Motor neuron (in vitro differentiated cells): ENCODE measurements around the gene CNTLN. TPM values are rescaled to one million over a fixed set of nuclear protein-coding genes. Genes with fewer than 3 reads are reported as not detected.
"Not testable (repeated sequence)": the region's sequence is repeated elsewhere in the genome, so short reads cannot be mapped to it uniquely, and the experiment has no call there.

Experiments
- ATAC-seq, 8 experiments: fragments of 200-7000 bp; cut with Tn5 transposase; replicated peaks in 6 of 8; 2 replicates each; pipeline ENCODE4 v1.8.0; 2021; ENCODE audit warnings: mild to moderate bottlenecking in 8 of 8, moderate library complexity in 8 of 8
- H3K27ac ChIP-seq, 2 donors: fragments of 250-450 bp; sonication (Bioruptor Pico); 2 replicates each; pipeline ENCODE4 v1.9.0; 2021; ENCODE audit warnings: antibody characterized with exemption in 2 of 2, mild to moderate bottlenecking in 2 of 2, moderate library complexity in 1 of 2
- H3K4me1 ChIP-seq, 2 donors: fragments of 250-450 bp; sonication (Bioruptor Pico); replicated peaks in 1 of 2; 2 replicates each; pipeline ENCODE4 v1.6.1; 2021; ENCODE audit warnings: antibody characterized with exemption in 2 of 2, mild to moderate bottlenecking in 2 of 2, moderate library complexity in 1 of 2
- H3K4me3 ChIP-seq, 5 donors: fragments of 250-450 bp; sonication (Bioruptor Pico); 2 replicates each; pipeline ENCODE4 v1.9.0; 2021; ENCODE audit warnings: antibody characterized with exemption in 5 of 5, mild to moderate bottlenecking in 5 of 5, moderate library complexity in 4 of 5
- WGBS, 10 experiments: fragments of 450-650 bp; shearing (Covaris generic); methylation state at CpG; one replicate each; pipeline ENCODE4 v1.0.0; 2022; 5-methylcytosine and 5-hydroxymethylcytosine counted together
- in situ Hi-C, 9 experiments: fragments of 400-800 bp; cut with MboI; loops; one replicate each; pipeline ENCODE4 v1.15.0; 2021; ENCODE audit warnings: low sequenced_read_pairs in 9 of 9, low pct_unique_long_range_greater_than_20kb in 2 of 9; ENCODE audit not compliant: unreplicated experiment in 9 of 9
- total RNA-seq, 8 experiments: library from RNA; unstranded; fragments of 300-600 nt; gene quantifications; 2 replicates each; pipeline versions ENCODE4 v1.2.3 to v1.2.4, GENCODE V29; 2022

The CNTLN gene
- total RNA-seq, 8 experiments from 2014 or later = 6.3 to 19.0 (median 9.3) TPM

DNA sequence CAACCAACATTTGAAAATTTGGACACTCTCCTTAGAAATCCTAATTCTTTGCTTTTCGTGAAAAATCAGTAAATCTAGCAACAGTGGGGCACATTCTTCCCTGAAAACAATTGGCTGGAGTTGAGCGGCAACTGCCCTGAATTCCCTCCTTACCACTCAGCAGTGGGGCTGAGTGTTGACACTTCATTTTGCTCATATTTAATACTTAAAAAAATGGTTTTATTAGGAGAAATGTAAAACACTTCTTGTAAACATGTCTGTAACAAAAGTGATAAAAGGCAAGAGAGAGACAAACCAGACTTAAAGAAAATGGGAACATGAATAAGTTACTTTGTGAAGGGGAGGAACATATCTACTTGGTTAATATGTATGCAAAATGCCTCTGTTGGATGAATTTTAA, 193.5 kb downstream of the CNTLN start:
- Histone ChIP-seq H3K4me3 (no peak overlapping the region), H3K4me1 (peaks cover 0 to 2% of the 10 kb centered on the region in 2 donors), H3K27ac (no peak overlapping the region)
- in situ Hi-C loops = no loop called here
- no peak for ATAC-seq
- 86 to 100% (median 96%) methylated on average over 1 to 2 of the region's 2 CpGs; no CpG with 5 or more reads in 2 of the 10 experiments for WGBS, 10 experiments

DNA sequence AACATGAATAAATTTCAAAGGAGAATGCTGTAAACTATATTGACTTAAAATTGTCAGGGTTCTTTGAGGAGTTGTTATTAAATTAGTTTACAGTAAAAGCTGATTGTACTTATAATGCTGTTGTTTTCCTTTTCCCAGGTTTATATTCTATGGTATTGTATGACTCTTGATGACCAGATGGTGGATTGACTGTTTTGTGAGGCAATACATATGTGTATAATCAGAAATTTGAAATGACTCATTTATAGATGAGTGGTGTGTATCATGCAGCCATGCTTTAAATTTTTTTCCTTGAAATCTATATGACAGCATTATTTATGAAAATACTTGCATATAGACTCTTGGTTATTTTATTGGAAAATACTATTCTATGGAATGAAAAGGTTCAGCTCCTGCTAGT, 195.3 kb downstream of the CNTLN start:
- no peaks in the 10 kb centered on the region for H3K4me1 ChIP-seq
- H3K27ac ChIP-seq = no peak overlapping the region
- in situ Hi-C loops = no loop called here
- no peak for ATAC-seq
- H3K4me3 ChIP-seq = no peak overlapping the region

DNA sequence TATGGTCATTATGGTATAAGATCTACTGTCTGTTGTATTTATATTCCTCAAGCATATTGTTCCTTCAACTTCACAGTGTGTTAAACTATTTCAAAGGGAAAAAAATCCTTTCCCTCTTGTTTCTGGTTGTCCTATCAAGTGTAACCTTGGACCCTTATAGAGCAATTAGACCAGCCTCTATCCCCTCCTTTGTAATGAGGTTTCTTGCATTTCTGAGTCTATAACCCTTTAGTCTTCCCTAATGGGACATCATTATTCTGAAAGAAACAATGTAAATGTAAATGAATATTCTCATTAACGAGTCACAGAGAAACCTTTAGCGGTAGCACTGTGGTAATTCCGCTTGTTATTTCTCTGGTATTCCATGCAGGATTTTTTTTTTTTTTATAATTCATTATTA, 197.3 kb downstream of the CNTLN start:
- H3K4me1 ChIP-seq = no peaks in the 10 kb centered on the region
- no peak for ATAC-seq
- 62 to 100% (median 76%) methylated on average over 2 to 3 of the region's 3 CpGs; no CpG with 5 or more reads in 1 of the 10 experiments for WGBS, 10 experiments
- H3K4me3 ChIP-seq = no peak overlapping the region
- in situ Hi-C loops = no loop called here
- H3K27ac ChIP-seq = no peak overlapping the region

DNA sequence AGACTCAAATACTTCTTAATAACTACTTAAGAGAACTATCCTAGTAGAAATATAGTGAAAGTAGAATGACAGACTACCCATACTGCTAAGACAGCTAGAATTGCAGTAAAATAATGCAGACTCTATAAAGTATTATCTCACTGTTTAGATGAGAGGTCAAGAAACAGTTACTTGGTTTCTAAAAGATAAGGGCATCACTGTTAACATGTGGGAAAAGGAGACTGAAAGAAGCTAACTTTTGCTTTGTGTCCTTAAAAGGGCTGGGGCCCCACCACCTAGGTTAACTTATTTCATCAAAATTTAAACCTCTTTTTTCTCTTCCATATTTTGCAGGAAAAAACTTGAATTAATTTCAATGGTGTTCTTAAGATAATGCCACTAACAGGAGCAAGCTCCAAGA, 204.3 kb downstream of the CNTLN start:
- H3K27ac ChIP-seq = no peak overlapping the region
- ATAC-seq = no peak
- H3K4me1 ChIP-seq = no peaks in the 10 kb centered on the region
- in situ Hi-C loops = no loop called here
- no peak overlapping the region for H3K4me3 ChIP-seq

DNA sequence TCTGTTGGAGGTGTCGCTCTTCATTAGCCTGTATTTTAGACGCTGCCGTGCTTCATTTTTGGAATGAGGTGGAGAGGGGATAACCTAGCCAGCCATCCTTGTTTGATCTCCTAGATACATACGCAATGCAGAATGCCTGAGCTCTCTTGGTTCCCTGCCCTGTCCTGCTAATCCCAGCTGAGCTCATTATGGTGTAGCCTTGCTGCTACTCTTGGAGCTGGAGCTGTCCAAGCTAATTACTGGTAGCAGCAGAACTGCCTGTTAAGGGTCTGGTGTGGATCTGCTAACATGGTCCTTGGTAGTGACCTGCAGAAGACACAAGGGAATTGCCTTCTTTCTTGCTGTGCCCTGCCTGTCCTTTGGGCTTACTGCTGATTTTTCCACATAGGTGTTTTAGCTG, 207.9 kb downstream of the CNTLN start:
- in situ Hi-C loops = no loop called here
- 76 to 100% (median 96%) methylated on average over 2 to 4 of the region's 4 CpGs; no CpG with 5 or more reads in 2 of the 10 experiments for WGBS, 10 experiments
- no peaks in the 10 kb centered on the region for H3K4me1 ChIP-seq
- no peak overlapping the region for H3K27ac ChIP-seq
- no peak for ATAC-seq
- H3K4me3 ChIP-seq = no peak overlapping the region

DNA sequence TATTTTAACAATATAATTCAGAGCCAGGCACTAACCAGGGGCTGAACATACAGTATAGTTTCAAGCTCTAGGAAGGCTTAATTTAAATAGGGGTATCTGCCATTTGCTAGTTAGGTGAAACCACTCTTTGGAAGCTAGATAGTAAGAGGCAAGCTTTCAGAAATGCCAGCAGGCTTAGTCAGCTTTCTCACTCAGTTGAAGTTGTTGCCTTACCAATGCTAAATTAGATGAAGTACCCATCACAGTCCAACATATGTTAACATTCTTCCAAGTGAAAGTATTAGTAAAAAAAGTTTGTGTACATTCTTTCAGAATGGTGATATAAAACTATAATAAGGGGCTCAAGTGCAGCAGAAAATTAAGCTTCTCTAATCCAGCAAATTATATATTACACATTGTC, 215.0 kb downstream of the CNTLN start:
- no peak overlapping the region for H3K27ac ChIP-seq
- no peak for ATAC-seq
- no peaks in the 10 kb centered on the region for H3K4me1 ChIP-seq
- H3K4me3 ChIP-seq = no peak overlapping the region
- in situ Hi-C loops = no loop called here

DNA sequence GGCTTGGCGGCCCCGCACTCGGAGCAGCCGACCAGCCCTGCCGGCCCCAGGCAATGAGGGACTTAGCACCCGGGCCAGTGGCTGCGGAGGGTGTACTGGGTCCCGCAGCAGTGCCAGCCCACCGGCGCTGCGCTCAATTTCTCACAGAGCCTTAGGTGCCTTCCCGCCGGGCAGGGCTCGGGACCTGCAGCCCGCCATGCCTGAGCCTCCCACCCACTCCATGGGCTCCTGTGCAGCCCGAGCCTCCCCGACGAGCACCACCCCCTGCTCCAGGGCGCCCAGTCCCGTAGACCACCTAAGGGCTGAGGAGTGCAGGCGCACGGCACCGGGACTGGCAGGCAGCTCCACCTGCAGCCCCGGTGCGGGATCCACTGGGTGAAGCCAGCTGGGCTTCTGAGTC, 219.2 kb downstream of the CNTLN start:
- ATAC-seq, H3K4me3 ChIP-seq, in situ Hi-C loops, H3K27ac ChIP-seq, H3K4me1 ChIP-seq: not testable (repeated sequence)
- WGBS, 10 experiments = 100% methylated on average over 12 of the region's 25 CpGs; no CpG with 5 or more reads in 9 of the 10 experiments

DNA sequence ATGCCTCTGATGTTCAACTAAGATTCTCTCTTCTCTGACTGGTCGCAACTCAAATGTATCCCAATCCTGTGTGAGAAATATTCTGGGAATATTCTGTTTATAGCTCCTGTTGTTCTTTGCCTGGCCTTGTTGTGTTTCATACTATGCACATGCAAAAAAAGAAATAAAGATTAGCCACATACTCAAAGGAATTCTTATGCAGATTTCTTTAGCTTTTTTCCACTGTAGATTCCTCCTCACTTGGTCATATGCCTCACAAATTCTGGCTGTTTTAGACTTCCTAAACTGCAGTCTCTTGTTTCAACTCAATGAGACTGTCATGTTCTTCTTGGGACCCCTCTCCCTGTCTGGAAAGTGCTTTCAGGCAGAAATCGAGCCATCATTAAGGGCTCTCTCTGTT, 226.5 kb downstream of the CNTLN start:
- no peak overlapping the region for H3K4me3 ChIP-seq
- no peaks in the 10 kb centered on the region for H3K4me1 ChIP-seq
- in situ Hi-C loops = no loop called here
- H3K27ac ChIP-seq = no peak overlapping the region
- peak in 5 of 8 experiments; percentile 32 to 85 (median 72) for ATAC-seq
- WGBS, 10 experiments = 60 to 100% (median 70%) methylated on average over 1 to 2 of the region's 2 CpGs; no CpG with 5 or more reads in 3 of the 10 experiments

DNA sequence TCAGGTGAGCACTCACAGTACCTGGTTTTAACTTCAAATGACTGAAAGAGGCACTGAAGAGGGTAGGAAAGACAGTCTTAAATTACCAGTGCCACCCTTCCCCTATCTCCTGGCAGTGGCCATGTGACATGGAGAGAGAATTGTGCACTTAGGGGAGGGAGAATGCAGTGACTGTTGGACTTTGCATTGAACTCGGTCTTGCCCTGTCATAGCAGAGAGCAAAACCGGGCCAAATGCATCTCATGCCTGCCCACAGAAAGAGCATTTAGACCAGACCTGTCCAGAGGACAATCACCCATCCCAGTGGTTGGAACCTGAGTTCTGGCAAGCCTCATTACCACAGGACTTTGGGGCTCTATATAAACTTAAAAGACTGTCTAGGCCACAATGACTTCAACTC, 232.2 kb downstream of the CNTLN start:
- no peak for ATAC-seq
- in situ Hi-C loops = no loop called here
- Histone ChIP-seq H3K4me3 (no peak overlapping the region), H3K27ac (no peak overlapping the region), H3K4me1 (no peaks in the 10 kb centered on the region)
- WGBS, 10 experiments = 60 to 100% (median 98%) methylated on average over 1 to 2 of the region's 2 CpGs; no CpG with 5 or more reads in 4 of the 10 experiments

DNA sequence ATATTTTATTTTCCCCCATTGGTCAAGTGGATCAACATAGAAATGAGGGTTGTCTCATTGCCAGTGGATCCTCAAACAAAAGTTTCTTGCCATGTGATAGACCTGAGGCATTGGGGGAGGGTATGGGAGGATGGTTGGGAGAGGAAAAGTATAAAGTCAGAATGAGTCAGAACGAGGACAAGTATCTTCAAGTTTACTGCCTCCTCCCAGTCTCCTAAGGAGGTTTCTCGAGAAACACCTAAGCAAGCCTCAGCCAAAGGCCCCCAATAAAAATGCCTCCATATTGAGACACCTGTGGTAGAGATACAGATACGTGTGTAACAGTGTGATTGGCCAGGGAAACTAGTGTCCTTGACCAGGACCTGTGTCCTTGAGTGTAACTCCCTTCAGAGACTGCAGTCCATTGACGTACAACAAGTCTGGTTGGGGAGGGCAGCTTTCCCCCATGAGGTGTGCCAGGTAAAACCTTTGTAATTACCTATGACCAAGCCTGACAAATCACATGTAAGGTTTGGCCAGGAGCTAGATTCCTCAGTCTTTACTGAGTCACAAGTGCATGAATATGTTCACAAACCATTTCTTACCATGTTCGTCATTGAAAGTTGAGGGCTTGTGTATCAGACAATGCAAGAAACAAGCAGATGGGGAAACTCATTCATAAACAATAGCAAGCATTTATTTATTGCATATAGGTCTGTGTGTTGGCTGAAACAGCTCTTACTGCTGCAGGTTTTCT, 245.5 kb downstream of the CNTLN start:
- no peak overlapping the region for H3K4me3 ChIP-seq
- no peak for ATAC-seq
- 67 to 100% (median 90%) methylated on average over 1 to 4 of the region's 5 CpGs; no CpG with 5 or more reads in 1 of the 10 experiments for WGBS, 10 experiments
- in situ Hi-C loops = no loop called here
- H3K27ac ChIP-seq = no peak overlapping the region
- no peaks in the 10 kb centered on the region for H3K4me1 ChIP-seq

DNA sequence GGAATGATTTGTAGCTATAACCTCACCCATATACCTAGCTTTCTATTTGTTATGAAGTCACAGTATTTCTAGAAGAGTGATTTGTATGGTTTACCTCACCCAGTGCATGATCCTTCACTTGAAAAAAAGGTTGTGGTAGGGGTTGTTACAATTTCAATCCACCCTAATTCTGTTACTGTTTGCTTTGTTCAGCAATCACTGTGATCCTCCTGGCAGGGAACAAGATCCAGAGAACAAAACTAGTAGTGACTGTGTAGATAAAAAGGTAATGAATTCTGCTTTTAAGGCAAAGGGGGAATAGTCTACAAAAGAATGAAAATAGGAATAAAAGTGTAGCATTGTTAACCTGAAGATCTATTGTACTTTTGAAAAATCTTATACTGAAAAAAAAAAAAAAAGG, 252.7 kb downstream of the CNTLN start:
- Histone ChIP-seq H3K27ac (no peak overlapping the region), H3K4me3 (no peak overlapping the region), H3K4me1 (peaks cover 0 to 5% of the 10 kb centered on the region in 2 donors)
- in situ Hi-C loops = no loop called here
- peak in 1 of 8 experiments; percentile 18 for ATAC-seq

DNA sequence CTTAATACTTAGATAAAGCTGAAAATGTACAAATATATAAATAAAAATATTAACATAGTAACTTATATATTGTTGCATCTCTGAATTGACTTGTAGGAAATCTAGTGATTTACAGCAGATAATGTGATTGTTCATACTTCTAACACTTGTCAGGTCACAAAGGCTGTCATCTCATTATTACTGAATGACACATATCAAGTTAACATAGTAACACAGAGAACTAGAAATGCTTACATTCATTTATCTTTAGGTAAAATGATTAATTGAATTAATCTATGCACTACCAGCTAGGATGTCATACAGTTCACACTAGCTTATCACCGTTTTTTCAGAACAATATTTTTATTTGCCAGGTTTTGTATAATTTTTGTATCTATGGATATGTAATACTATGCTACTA, 254.2 kb downstream of the CNTLN start:
- ATAC-seq = no peak
- no peak overlapping the region for H3K27ac ChIP-seq
- in situ Hi-C loops = no loop called here

DNA sequence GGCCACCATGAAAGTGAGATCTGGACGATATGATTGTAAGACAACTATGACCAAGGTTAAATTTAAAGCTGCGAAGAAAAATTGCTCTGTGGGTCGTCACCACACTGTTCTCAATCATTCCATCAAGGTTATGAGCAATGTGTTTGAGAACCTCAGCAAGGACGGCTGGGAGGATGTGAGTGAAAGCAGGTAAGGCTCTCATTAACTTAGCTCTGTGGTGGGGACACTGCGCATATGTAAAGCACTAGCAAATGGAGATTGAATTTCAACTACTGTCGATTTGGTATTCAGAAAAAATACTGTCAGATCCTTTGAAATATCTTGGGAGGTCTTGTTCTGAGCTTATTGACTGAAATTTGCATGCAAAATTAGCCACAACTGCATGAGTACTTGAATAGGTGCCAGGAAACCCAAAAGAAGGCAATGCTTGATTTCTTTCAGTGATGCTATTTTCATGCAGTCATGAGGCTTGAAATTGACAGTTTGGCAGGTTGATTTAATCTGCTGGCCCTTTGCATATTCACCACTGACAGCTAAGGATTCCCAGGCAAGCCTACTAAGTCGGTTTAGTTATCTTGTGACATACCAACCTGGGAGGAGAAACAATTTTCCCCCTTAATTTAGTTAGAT, 260.2 kb downstream of the CNTLN start:
- H3K4me1 ChIP-seq = peaks cover 0 to 18% of the 10 kb centered on the region in 2 donors

More for the DNA sequence above, 254.2 kb downstream of the CNTLN start:
- H3K4me1 ChIP-seq = peaks cover 0 to 5% of the 10 kb centered on the region in 2 donors
- 0 to 33% methylated on average over 1 of the region's 1 CpG; no CpG with 5 or more reads in 8 of the 10 experiments for WGBS, 10 experiments
- no peak overlapping the region for H3K4me3 ChIP-seq

More for the DNA sequence above, 260.2 kb downstream of the CNTLN start:
- Histone ChIP-seq H3K27ac (no peak overlapping the region), H3K4me3 (no peak overlapping the region)
- in situ Hi-C loops = no loop called here
- WGBS, 10 experiments = 22 to 89% (median 48%) methylated on average over 1 to 6 of the region's 7 CpGs
- ATAC-seq = peak in 1 of 8 experiments; percentile 55
